AG04450 (cell line): ENCODE measurements around the gene PLEKHG4B. TPM values are rescaled to one million over a fixed set of nuclear protein-coding genes. Genes with fewer than 3 reads are reported as not detected.

ENCODE experiments used
- CTCF ChIA-PET: fragments of 300-600, 350-600 bp; formaldehyde crosslinking; extraction: SDS; loops from one replicate; lab custom pipeline; 2022; ENCODE audit warnings: antibody characterized with exemption, inconsistent platforms; lab: Charles Lee
- POLR2A ChIA-PET: fragments of 350-600 bp; formaldehyde crosslinking; extraction: SDS; loops from one replicate; lab custom pipeline; 2021; ENCODE audit warnings: antibody characterized with exemption, inconsistent platforms; lab: Yijun Ruan, JAX
- DNase-seq: peaks from one replicate; pipeline ENCODE4 v3.0.0-alpha.2; 2011; ENCODE audit warnings: low read depth, low spot score
- H3K27ac ChIP-seq: one replicate; pipeline ENCODE4 v1.5.1; 2012; ENCODE audit warnings: low read depth, low read length, control low read depth
- H3K27me3 ChIP-seq: one replicate; pipeline ENCODE4 v1.6.0; 2012; ENCODE audit warnings: low read length; ENCODE audit not compliant: control insufficient read depth, insufficient read depth
- H3K4me3 ChIP-seq: 2 replicates; pipeline ENCODE4 v1.5.1; 2011; ENCODE audit warnings: mild to moderate bottlenecking, low read depth, low read length, control low read depth
- H3K9me3 ChIP-seq: 2 replicates; pipeline ENCODE4 v1.5.1; 2012; ENCODE audit warnings: low read length; ENCODE audit not compliant: control insufficient read depth, insufficient read depth
- CTCF ChIP-seq: IDR thresholded peaks from 2 replicates; pipeline ENCODE4 v1.5.1; 2011; ENCODE audit warnings: low read depth, low read length, control low read depth, inconsistent platforms
- polyA plus RNA-seq: library from polyadenylated mRNA; depleted of rRNA; stranded (reverse); fragments of >200 nt; gene quantifications from 2 replicates; pipeline ENCODE4 v1.2.3, GENCODE V29; 2011

Gene PLEKHG4B
- polyA plus RNA-seq, 1 experiment = 0.24 TPM

- TF ChIP-seq CTCF = no peak
- POLR2A ChIA-PET = interaction anchor here (0.9 kb wide), 1 partner anchor 83 kb away, joined by 3 read pairs; the partner anchor contains the start of gene PDCD6
- Histone ChIP-seq H3K4me3 (no peak overlapping the region), H3K9me3 (no peaks in the 10 kb centered on the region; the same call in 1 of the 2 replicates), H3K27ac (no peak overlapping the region), H3K27me3 (peaks cover 14% of the 10 kb centered on the region)
- DNase-seq = no peak
- CTCF ChIA-PET = interaction anchor here (0.6 to 2.2 kb wide), 21 partner anchors 9 to 243 kb away, joined by 3 to 13 read pairs (median 3); partner anchors contain the start of genes CCDC127 and SDHA
Observed at GRCh38 chr5:187617-188451, 95.9 kb downstream of the PLEKHG4B start.

- H3K9me3 ChIP-seq = no peaks in the 10 kb centered on the region; the same call in 1 of the 2 replicates
- DNase-seq = peak; percentile 46
- CTCF ChIA-PET = interaction anchor here (0.6 to 2.2 kb wide), 21 partner anchors 10 to 242 kb away, joined by 3 to 13 read pairs (median 3); partner anchors contain the start of genes CCDC127 and SDHA
- H3K27me3 ChIP-seq = peaks cover 14% of the 10 kb centered on the region
- H3K27ac ChIP-seq = no peak overlapping the region
- peak; percentile 90 for TF ChIP-seq CTCF
- POLR2A ChIA-PET = interaction anchor here (0.9 kb wide), 1 partner anchor 82 kb away, joined by 3 read pairs; the partner anchor contains the start of gene PDCD6
- H3K4me3 ChIP-seq = 0 out of 2 replicates have a peak overlapping the region, but pooled peaks have one; percentile 12
Observed at GRCh38 chr5:188488-189481, 96.8 kb downstream of the PLEKHG4B start.

GRCh38 chr5:189486-189885 is 97.5 kb downstream of the PLEKHG4B start:
- ChIA-PET CTCF (interaction anchor here (2.2 kb wide), 1 partner anchor 21 kb away, joined by 13 read pairs; no protein-coding TSS in a partner anchor), POLR2A (no interaction called here)
- H3K4me3 ChIP-seq = no peak overlapping the region
- H3K27me3 ChIP-seq = peaks cover 14% of the 10 kb centered on the region
- H3K27ac ChIP-seq = no peak overlapping the region
- DNase-seq = no peak
- peaks cover under 1% of the 10 kb centered on the region; the same call in 1 of the 2 replicates for H3K9me3 ChIP-seq
- TF ChIP-seq CTCF = no peak

- TF ChIP-seq CTCF = no peak
- Histone ChIP-seq H3K27ac (no peak overlapping the region), H3K4me3 (no peak overlapping the region), H3K9me3 (peaks cover 5% of the 10 kb centered on the region; the same call in 1 of the 2 replicates), H3K27me3 (peaks cover 14% of the 10 kb centered on the region)
- DNase-seq = no peak
- ChIA-PET POLR2A (no interaction called here), CTCF (interaction anchor here (2.2 kb wide), 1 partner anchor 22 kb away, joined by 13 read pairs; no protein-coding TSS in a partner anchor)
Observed at GRCh38 chr5:189976-190365, 98.0 kb downstream of the PLEKHG4B start.
